ENCODE measurements around the gene ITLN2.
"Not testable (repeated sequence)": the region's sequence is repeated elsewhere in the genome, so short reads cannot be mapped to it uniquely, and the experiment has no call there.

Gene ITLN2

DNA sequence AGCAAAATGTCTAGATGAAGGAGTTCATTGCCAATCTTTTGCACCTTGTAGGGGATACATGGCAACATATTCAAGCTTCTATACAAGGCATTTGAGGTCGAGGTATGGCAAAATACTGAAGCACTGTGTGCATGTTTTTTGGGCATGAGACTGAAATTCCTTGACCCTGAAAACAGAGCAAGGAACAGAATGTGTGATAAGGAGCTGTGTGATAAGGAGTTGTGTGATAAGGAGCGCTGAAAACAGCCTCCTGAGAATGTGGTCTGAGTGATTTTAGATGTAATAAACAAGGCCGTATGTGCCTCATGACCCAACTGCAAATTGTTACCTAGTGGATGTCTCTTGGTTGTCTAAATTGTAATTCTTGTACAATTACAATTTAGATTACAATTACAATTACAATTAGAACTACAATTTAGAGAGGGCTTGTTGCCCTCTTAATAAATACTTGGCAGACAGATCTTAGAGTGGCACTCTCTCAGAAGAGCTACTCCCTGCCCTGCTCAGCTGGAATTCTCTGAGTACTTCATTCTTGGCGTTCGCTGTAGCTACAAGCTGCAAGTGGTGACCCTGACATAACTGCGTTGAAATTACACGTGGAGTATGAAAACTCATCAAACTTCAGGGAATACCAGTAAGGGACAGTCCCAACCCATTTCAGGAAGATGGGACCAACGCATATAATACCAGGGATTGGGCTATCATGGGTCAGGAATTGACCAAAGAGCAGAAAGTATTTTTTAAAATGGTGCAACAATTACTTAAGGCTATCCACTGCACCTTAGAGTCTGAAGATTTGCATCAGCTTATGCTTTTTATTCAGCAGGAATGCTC, 49.6 kb downstream of the ITLN2 start:
- DNase-seq (ENCODE audit: low read depth), result peak; percentile 48

GRCh38 chr1:160902251-160902650, 52.4 kb downstream of the ITLN2 start:
- DNase-seq (ENCODE audit: low read depth), result not testable (repeated sequence)

DNA sequence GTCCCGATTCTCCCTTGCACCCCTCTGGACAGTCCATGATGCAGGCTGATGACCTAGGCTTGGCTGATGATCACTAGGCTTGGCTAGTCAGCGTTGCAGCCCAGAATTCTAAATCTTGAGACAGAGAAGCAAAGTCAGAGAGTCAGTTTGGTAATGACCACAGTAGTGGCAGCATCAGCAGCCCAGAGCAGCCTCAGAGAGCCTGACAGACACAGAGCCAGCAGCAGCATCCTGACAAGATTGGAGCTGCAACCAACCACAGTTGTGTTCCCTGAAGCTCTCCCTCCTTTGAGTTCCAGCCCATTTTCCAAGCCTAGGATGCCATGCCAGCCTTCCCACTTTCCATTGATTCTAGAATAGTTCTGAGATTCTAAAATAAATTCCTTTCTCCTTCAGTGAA, 52.8 kb downstream of the ITLN2 start:
- DNase-seq (ENCODE audit: low read depth), result no peak

GRCh38 chr1:160900683-160901082, 53.9 kb downstream of the ITLN2 start:
- not testable (repeated sequence) for DNase-seq (ENCODE audit: low read depth)

All from CMK (cell line).